OCI-LY3 (cell line): ENCODE data around the gene ACOT11.
"Not testable (repeated sequence)": the region's sequence is repeated elsewhere in the genome, so short reads cannot be mapped to it uniquely, and the experiment has no call there.

Experiments
- H2AFZ ChIP-seq: fragments of 200-600, 300-600 bp; shearing (Covaris generic); 2 replicates; pipeline ENCODE4 v1.6.0; 2014; ENCODE audit warnings: antibody characterized with exemption, low read depth, low read length
- H3K27ac ChIP-seq: fragments of 200-600, 300-600 bp; sonication (generic); 2 replicates; pipeline ENCODE4 v1.5.1; 2014; ENCODE audit warnings: mild to moderate bottlenecking, low read length, moderate library complexity, mixed read lengths
- H3K27me3 ChIP-seq: fragments of 200-600, 300-600 bp; sonication (generic); 2 replicates; pipeline ENCODE4 v1.6.1; 2014; ENCODE audit warnings: low read depth, low read length, mixed read lengths
- H3K36me3 ChIP-seq: fragments of 200-600, 300-600 bp; sonication (generic); replicated peaks from 2 replicates; pipeline ENCODE3; 2014; ENCODE audit warnings: low read depth, low read length, mixed read lengths
- H3K4me1 ChIP-seq: fragments of 300-600, 200-600 bp; sonication (generic); 2 replicates; pipeline ENCODE4 v1.6.1; 2014; ENCODE audit warnings: low read length, mixed read lengths
- H3K4me2 ChIP-seq: fragments of 200-600, 300-600 bp; sonication (generic); 2 replicates; pipeline ENCODE4 v1.6.1; 2014; ENCODE audit warnings: low read length, mixed read lengths
- H3K4me3 ChIP-seq: fragments of 300-600, 200-600 bp; sonication (generic); 2 replicates; pipeline ENCODE4 v1.5.1; 2014; ENCODE audit warnings: antibody characterized with exemption, mild to moderate bottlenecking, low read length, moderate library complexity
- H3K79me2 ChIP-seq: fragments of 300-600, 200-600 bp; shearing (Covaris generic); 2 replicates; pipeline ENCODE4 v1.6.1; 2014; ENCODE audit warnings: mild to moderate bottlenecking, low read length, mixed read lengths
- H3K9ac ChIP-seq: fragments of 300-600, 200-600 bp; shearing (Covaris generic); 2 replicates; pipeline ENCODE4 v1.6.0; 2014; ENCODE audit warnings: mild to moderate bottlenecking, low read length, moderate library complexity
- H3K9me3 ChIP-seq: fragments of 200-600, 300-600 bp; shearing (Covaris generic); 2 replicates; pipeline ENCODE4 v1.6.1; 2014; ENCODE audit warnings: low read length, mixed read lengths; ENCODE audit not compliant: insufficient read depth
- H4K20me1 ChIP-seq: fragments of 200-600, 300-600 bp; sonication (generic); 2 replicates; pipeline ENCODE4 v1.6.1; 2016; ENCODE audit warnings: low read length, mixed read lengths; ENCODE audit not compliant: insufficient read depth
- EZH2phosphoT487 ChIP-seq: fragments of 200-600 bp; shearing (Covaris generic); IDR thresholded peaks from 2 replicates; pipeline ENCODE4 v1.6.1; 2018; ENCODE audit warnings: antibody characterized with exemption, mixed run types, low read depth
- TF ChIP-seq, protein P1 (sequence below): fragments of 200-600, 300-600 bp; sonication (generic); IDR thresholded peaks from 2 replicates; pipeline ENCODE4 v1.5.1; 2014; ENCODE audit warnings: antibody characterized with exemption, low read length, low read depth

ACOT11 gene

DNA sequence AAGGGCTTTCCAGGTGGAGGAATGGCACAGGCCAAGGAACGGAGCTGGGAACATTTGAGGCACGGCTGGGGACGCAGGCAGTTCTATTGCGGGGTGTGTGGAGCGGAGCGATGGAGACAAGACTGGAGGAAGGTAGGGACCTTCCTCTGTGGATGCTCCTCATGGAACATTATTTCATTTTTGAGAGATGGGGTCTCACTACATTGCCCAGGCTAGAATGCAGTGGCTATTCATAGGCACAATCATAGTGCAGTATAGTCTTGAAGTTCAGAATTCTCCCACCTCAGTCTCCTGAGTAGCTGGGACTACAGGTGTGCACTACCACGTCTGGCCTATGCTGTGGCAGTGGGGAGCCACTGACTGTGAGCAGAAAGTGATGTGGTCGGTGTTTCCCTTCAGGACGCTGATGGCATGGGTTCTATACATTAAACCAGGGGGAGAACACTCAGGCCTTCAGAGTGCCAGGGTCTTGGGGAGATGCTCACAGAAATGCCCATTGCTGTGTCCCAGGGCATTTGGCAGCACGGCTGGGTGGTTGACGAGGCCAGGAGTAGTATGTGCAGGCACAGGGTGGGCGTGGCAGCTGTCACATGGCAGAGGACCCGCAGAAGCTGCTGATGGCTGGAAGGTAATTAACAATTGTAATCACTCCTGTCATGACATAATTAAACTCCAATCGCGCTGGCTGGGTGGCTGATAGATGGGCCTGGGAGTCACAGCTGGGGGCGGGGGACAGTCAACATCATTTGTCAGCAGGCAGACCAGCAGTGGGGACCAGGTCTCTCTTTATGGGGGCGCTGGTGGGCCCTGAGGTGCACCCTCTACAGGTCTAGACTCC lies 40.8 kb upstream of the ACOT11 start:
- Histone ChIP-seq H3K4me3 (no peak overlapping the region), H3K4me1 (peaks cover 7% of the 10 kb centered on the region), H3K27ac (no peak overlapping the region), H3K4me2 (no peak overlapping the region), H3K36me3 (no peaks in the 10 kb centered on the region), H3K27me3 (peaks cover 4% of the 10 kb centered on the region; the same call in 1 of the 2 replicates), H3K9ac (no peak overlapping the region), H4K20me1 (no peaks in the 10 kb centered on the region), H3K79me2 (no peaks in the 10 kb centered on the region), H3K9me3 (no peaks in the 10 kb centered on the region), H2AFZ (no peak overlapping the region)
- TF ChIP-seq EZH2phosphoT487, result no peak
- TF ChIP-seq, protein P1, sequence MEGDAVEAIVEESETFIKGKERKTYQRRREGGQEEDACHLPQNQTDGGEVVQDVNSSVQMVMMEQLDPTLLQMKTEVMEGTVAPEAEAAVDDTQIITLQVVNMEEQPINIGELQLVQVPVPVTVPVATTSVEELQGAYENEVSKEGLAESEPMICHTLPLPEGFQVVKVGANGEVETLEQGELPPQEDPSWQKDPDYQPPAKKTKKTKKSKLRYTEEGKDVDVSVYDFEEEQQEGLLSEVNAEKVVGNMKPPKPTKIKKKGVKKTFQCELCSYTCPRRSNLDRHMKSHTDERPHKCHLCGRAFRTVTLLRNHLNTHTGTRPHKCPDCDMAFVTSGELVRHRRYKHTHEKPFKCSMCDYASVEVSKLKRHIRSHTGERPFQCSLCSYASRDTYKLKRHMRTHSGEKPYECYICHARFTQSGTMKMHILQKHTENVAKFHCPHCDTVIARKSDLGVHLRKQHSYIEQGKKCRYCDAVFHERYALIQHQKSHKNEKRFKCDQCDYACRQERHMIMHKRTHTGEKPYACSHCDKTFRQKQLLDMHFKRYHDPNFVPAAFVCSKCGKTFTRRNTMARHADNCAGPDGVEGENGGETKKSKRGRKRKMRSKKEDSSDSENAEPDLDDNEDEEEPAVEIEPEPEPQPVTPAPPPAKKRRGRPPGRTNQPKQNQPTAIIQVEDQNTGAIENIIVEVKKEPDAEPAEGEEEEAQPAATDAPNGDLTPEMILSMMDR, result no peak

DNA sequence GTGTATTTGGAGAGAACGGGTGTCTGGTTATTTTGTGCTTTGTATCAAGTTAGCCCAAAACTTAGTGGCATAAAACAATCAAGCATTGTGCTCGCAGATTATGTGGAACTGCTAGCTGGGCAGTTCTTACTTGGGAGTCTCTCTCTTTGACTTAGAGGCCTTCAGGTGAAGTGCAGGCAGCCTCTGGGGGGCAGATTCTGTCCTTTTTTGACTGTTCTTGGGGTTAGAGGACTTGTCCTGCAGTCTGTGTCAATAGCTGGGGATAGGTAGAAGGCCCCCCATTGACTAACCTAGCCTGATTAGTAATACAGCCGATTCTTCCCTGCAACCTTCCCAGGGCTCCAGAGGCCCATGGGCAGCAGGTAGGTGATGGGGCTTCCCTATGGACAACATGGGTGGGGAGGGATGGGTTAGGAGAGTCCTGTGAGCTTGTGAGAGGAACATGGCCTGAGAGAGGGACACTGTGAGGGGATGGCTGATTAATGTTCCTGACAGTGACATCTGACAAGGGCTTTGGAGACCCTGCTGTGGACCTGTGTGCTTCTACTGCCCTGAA lies 37.2 kb upstream of the ACOT11 start:
- Histone ChIP-seq H3K4me3 (no peak overlapping the region), H3K27ac (no peak overlapping the region), H4K20me1 (no peaks in the 10 kb centered on the region), H3K36me3 (no peaks in the 10 kb centered on the region), H3K9ac (no peak overlapping the region), H3K9me3 (no peaks in the 10 kb centered on the region), H3K4me2 (no peak overlapping the region), H3K4me1 (peaks cover 5% of the 10 kb centered on the region; the same call in 1 of the 2 replicates), H2AFZ (no peak overlapping the region), H3K79me2 (no peaks in the 10 kb centered on the region), H3K27me3 (no peaks in the 10 kb centered on the region)
- no peak for TF ChIP-seq EZH2phosphoT487
- TF ChIP-seq, protein P1, result no peak

DNA sequence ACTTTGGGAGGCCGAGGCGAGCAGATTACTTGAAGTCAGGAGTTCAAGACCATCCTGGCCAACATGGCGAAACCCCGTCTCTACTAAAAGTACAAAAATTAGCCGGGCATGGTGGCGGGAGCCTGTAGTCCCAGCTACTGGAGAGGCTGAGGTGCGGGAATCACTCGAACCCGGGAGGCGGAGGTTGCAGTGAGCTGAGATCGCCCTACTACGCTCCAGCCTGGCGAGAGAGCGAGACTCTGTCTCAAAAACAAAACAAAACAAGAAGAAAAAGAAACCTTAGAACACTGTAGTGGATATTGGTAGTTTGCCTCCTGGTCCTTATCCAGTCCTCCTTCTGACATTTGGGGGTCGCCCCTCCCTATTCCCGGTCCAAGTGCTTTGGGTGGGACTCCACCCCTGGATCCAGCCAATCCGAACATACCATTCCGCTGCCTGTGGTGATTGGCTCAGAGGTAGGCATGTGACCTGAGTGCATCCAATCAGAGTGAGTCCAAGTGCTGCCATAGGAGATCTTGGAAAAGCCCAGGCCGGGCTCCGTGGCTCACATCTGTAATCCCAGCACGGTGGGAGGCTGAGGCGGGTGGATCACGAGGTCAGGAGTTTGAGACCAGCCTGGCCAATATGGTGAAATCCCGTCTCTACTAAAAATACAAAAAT lies 34.0 kb upstream of the ACOT11 start:
- not testable (repeated sequence) for H3K9ac ChIP-seq, H3K4me1 ChIP-seq, H3K4me3 ChIP-seq, H3K9me3 ChIP-seq, H3K27me3 ChIP-seq, H2AFZ ChIP-seq, H3K4me2 ChIP-seq, H3K36me3 ChIP-seq, H4K20me1 ChIP-seq, H3K27ac ChIP-seq, H3K79me2 ChIP-seq

DNA sequence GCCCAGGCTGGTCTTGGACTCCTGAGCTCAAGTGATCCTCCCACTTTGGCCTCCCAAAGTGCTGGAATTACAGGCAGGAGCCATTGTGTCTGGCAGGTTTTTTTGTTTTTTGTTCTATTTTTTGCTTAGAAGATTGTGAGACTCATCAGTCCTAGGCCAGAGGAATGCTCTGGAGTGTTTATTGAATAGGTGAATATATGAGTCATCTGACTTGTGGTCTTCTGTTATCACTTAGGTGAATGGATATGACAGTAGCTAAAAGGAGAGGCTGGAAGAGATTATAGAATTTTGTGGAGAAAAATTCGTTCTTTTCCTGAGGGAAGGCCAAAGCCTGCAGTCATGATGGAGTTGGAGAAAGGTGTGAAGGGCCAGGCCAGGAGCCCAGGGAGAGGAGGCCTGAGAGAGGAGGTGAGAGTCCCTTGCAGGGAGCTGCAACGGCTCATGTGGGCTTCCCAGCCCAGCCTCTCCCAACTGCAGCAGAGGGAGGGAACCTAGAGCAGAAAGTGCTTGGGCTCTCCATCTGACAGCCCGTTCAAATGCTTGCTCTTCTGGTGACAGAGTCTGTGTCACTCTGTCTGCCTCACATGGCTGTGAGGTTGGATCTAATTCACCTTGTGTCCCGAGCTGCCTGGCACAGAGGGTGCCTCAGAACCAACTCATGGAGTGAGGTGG lies 31.6 kb upstream of the ACOT11 start:
- no peak overlapping the region for H3K9ac ChIP-seq
- H3K36me3 ChIP-seq, result no peaks in the 10 kb centered on the region
- no peak for TF ChIP-seq EZH2phosphoT487
- no peak overlapping the region for H3K4me3 ChIP-seq
- H3K4me1 ChIP-seq, result no peaks in the 10 kb centered on the region
- no peaks in the 10 kb centered on the region for H4K20me1 ChIP-seq
- no peaks in the 10 kb centered on the region for H3K9me3 ChIP-seq
- no peak overlapping the region for H3K27ac ChIP-seq
- no peak overlapping the region for H3K4me2 ChIP-seq
- no peaks in the 10 kb centered on the region for H3K79me2 ChIP-seq
- no peak overlapping the region for H2AFZ ChIP-seq
- no peaks in the 10 kb centered on the region for H3K27me3 ChIP-seq
